ENCODE results near the gene LTC4S. TPM values are rescaled to one million over a fixed set of nuclear protein-coding genes. Genes with fewer than 3 reads are reported as not detected.
A peak's percentile ranks its signal among the peaks of the same experiment; 100 is the strongest.

LTC4S gene
- total and polyA plus RNA-seq, 9 of the 15 experiments (the other 6 are each of a cell fraction or from before 2014, with no cell fraction given): 0.17 to 0.77 (median 0.75) TPM; not detected in 6

DNA sequence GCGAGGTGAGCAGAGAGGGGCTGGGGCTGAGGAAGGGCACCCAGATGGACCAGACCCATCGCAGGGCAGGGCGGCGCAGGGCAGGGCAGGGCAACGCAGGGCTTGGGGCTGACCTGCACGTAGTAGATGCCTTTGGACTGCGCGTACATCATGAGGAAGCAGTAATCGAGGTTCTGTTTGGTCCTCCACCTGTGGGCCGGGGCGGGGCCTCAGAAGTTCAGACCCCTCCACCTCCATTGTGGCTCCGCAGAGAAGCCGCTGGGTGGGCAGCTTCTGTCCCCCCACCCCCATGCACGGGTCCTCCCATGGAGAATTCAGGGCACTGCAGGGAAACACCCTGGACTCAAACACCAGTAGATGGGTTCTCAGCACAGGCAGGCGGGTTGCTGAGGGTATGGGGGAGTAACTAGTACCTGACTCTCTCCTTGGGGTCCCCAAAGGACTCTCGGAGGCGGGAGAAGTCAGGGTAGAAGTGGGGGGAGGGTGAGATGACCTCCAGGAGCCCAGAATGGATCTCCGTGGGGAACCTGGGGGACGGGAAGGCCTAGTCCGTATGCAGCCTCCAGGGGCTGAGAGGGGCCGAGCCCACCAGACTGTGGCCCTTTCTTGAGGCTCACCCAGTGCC, 6.4 kb downstream of the LTC4S start:
- DNase-seq (ENCODE audit: extremely low read depth in 1 of 4, low spot score in 3 of 4) (no peak), ATAC-seq (no peak), FAIRE-seq (no peak)
- Histone ChIP-seq H3K9me1 (ENCODE audit: control insufficient read depth, insufficient read depth, low read length) (peaks cover 6% of the 10 kb centered on the region), H2AFZ (ENCODE audit: low read depth, low read length) (no peak overlapping the region), H3K4me1 (replicated peaks in 1 of 2; ENCODE audit: control insufficient read depth in 2 of 2, insufficient read depth in 2 of 2, low read length in 2 of 2) (peaks cover 20 to 66% of the 10 kb centered on the region in 2 experiments), H3K4me3 (no peak overlapping the region), H3K27ac (ENCODE audit: extremely low read depth, low read depth, low read length) (no peak overlapping the region), H3K9ac (ENCODE audit: insufficient read depth in 1 of 2, low read depth in 2 of 2, low read length in 2 of 2) (no peak overlapping the region), H3K27me3 (ENCODE audit: control insufficient read depth in 2 of 2, insufficient read depth in 2 of 2, low read length in 2 of 2) (no peaks in the 10 kb centered on the region), H3K36me3 (ENCODE audit: control insufficient read depth, insufficient read depth, low read length) (peaks cover 75% of the 10 kb centered on the region; the same call in 2 of the 3 replicates), H3K9me3 (replicated peaks; ENCODE audit: control insufficient read depth, insufficient read depth, low read depth, low read length) (no peaks in the 10 kb centered on the region), H3K4me2 (ENCODE audit: insufficient read depth, low read length) (no peak overlapping the region), H3K79me2 (ENCODE audit: control insufficient read depth, insufficient read depth, low read length) (peaks cover 25% of the 10 kb centered on the region), H4K20me1 (replicated peaks; ENCODE audit: control insufficient read depth, insufficient read depth, low read length) (no peaks in the 10 kb centered on the region)
- ChIA-PET CTCF (ENCODE audit: low intra/inter-chr PET ratio) (no interaction called here), POLR2A (no interaction called here)
- 92% methylated on average over 20 of the region's 21 CpGs for whole genome bisulfite sequencing (ENCODE audit: insufficient coverage, low coverage, missing lambda C conversion rate)
- no peak for TF ChIP-seq CBFA2T3 (IDR thresholded peaks at IDR 0.05)
- no peak for TF ChIP-seq GTF2A2 (tag; IDR thresholded peaks at IDR 0.05)
- TF ChIP-seq, protein P1, sequence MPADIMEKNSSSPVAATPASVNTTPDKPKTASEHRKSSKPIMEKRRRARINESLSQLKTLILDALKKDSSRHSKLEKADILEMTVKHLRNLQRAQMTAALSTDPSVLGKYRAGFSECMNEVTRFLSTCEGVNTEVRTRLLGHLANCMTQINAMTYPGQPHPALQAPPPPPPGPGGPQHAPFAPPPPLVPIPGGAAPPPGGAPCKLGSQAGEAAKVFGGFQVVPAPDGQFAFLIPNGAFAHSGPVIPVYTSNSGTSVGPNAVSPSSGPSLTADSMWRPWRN (IDR thresholded peaks at IDR 0.05; ENCODE audit: low read depth): no peak
- no peak for TF ChIP-seq EHMT2 (IDR thresholded peaks at IDR 0.05)
- no TSS peak for BruUV-seq (replicated peaks)
- intact Hi-C loops (cut with micrococcal nuclease) (no loop called here), in situ Hi-C loops (cut with MboI) (no loop called here)

DNA sequence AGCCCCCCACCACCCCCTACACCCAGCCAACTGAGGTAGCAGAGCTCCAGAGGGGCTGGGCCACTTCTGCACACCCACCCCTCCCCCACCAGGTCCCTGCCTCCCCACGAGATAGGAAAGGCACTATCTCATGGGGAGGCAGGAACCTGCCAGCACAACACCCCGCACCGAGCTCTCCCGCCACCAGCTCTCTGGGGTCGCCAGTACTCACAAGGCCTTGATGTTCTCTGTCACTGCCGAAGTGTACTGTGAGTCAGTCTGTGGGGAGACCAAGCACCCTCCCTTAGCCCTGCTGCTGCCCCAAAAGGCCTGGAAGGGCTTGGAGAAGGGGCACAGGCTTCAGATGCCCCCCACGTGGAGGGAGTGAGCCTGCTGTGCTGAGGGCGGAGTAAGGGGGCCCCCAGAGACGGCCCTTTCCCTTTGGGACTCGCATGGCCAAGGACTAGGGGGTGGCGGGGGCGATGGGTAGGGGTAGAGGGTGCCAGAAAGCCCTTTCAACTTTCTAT, 7.0 kb downstream of the LTC4S start:
- no peak overlapping the region for H2AFZ ChIP-seq (ENCODE audit: low read depth, low read length)
- FAIRE-seq (no peak), DNase-seq (ENCODE audit: extremely low read depth in 1 of 4, low spot score in 3 of 4) (peak; percentile 42 to 53 (median 46)), ATAC-seq (peak; percentile 2; the same call in 1 of the 3 replicates)
- in situ Hi-C loops (cut with MboI) (no loop called here), intact Hi-C loops (cut with micrococcal nuclease) (no loop called here)
- ChIA-PET CTCF (ENCODE audit: low intra/inter-chr PET ratio) (no interaction called here), POLR2A (interaction anchor here (1.1 kb wide), 2 partner anchors 11 to 13 kb away, joined by 3 read pairs; no protein-coding TSS in a partner anchor)
- H3K4me1 ChIP-seq (replicated peaks in 1 of 2; ENCODE audit: control insufficient read depth in 2 of 2, insufficient read depth in 2 of 2, low read length in 2 of 2): peaks cover 23 to 66% of the 10 kb centered on the region in 2 experiments
- WGBS (ENCODE audit: insufficient coverage, low coverage, missing lambda C conversion rate): 44% methylated on average over 7 of the region's 12 CpGs
- no peak overlapping the region for H3K4me3 ChIP-seq
- no peak overlapping the region for H3K4me2 ChIP-seq (ENCODE audit: insufficient read depth, low read length)
- H3K36me3 ChIP-seq (ENCODE audit: control insufficient read depth, insufficient read depth, low read length): peaks cover 76% of the 10 kb centered on the region; the same call in 2 of the 3 replicates
- no peak overlapping the region; the same call in 2 of the 3 replicates for H3K27ac ChIP-seq (ENCODE audit: extremely low read depth, low read depth, low read length)
- H3K9ac ChIP-seq (ENCODE audit: insufficient read depth in 1 of 2, low read depth in 2 of 2, low read length in 2 of 2): peak overlapping the region in 1 of 2 experiments; percentile 84; a peak in 2 of 4 replicates
- H3K79me2 ChIP-seq (ENCODE audit: control insufficient read depth, insufficient read depth, low read length): peaks cover 30% of the 10 kb centered on the region
- H3K9me3 ChIP-seq (replicated peaks; ENCODE audit: control insufficient read depth, insufficient read depth, low read depth, low read length): no peaks in the 10 kb centered on the region
- no peaks in the 10 kb centered on the region for H4K20me1 ChIP-seq (replicated peaks; ENCODE audit: control insufficient read depth, insufficient read depth, low read length)
- no TSS peak for BruUV-seq (replicated peaks)
- no peaks in the 10 kb centered on the region for H3K27me3 ChIP-seq (ENCODE audit: control insufficient read depth in 2 of 2, insufficient read depth in 2 of 2, low read length in 2 of 2)
- peaks cover 6% of the 10 kb centered on the region for H3K9me1 ChIP-seq (ENCODE audit: control insufficient read depth, insufficient read depth, low read length)
- peak; percentile 37 for TF ChIP-seq PCBP1 (IDR thresholded peaks at IDR 0.05; ENCODE audit: low read depth, low read length, poor library complexity, severe bottlenecking)
- TF ChIP-seq, protein P2, sequence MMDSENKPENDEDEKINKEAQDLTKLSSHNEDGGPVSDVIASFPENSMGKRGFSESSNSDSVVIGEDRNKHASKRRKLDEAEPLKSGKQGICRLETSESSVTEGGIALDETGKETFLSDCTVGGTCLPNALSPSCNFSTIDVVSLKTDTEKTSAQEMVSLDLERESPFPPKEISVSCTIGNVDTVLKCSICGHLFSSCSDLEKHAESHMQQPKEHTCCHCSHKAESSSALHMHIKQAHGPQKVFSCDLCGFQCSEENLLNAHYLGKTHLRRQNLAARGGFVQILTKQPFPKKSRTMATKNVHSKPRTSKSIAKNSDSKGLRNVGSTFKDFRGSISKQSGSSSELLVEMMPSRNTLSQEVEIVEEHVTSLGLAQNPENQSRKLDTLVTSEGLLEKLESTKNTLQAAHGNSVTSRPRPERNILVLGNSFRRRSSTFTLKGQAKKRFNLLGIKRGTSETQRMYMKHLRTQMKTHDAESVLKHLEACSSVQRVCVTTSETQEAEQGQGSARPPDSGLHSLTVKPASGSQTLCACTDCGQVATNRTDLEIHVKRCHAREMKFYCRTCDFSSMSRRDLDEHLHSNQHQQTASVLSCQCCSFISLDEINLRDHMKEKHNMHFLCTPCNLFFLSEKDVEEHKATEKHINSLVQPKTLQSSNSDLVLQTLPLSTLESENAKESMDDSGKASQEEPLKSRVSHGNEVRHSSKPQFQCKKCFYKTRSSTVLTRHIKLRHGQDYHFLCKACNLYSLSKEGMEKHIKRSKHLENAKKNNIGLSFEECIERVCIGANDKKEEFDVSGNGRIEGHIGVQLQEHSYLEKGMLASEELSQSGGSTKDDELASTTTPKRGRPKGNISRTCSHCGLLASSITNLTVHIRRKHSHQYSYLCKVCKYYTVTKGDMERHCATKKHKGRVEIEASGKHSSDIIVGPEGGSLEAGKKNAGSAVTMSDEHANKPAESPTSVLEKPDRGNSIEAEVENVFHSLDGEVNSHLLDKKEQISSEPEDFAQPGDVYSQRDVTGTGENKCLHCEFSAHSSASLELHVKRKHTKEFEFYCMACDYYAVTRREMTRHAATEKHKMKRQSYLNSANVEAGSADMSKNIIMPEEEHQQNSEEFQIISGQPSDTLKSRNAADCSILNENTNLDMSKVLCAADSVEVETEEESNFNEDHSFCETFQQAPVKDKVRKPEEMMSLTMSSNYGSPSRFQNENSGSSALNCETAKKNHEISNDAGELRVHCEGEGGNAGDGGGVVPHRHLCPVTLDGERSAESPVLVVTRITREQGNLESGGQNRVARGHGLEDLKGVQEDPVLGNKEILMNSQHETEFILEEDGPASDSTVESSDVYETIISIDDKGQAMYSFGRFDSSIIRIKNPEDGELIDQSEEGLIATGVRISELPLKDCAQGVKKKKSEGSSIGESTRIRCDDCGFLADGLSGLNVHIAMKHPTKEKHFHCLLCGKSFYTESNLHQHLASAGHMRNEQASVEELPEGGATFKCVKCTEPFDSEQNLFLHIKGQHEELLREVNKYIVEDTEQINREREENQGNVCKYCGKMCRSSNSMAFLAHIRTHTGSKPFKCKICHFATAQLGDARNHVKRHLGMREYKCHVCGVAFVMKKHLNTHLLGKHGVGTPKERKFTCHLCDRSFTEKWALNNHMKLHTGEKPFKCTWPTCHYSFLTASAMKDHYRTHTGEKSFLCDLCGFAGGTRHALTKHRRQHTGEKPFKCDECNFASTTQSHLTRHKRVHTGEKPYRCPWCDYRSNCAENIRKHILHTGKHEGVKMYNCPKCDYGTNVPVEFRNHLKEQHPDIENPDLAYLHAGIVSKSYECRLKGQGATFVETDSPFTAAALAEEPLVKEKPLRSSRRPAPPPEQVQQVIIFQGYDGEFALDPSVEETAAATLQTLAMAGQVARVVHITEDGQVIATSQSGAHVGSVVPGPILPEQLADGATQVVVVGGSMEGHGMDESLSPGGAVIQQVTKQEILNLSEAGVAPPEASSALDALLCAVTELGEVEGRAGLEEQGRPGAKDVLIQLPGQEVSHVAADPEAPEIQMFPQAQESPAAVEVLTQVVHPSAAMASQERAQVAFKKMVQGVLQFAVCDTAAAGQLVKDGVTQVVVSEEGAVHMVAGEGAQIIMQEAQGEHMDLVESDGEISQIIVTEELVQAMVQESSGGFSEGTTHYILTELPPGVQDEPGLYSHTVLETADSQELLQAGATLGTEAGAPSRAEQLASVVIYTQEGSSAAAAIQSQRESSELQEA (IDR thresholded peaks at IDR 0.05; ENCODE audit: low read depth): no peak

Data from K562 (cell line).